Keratinocyte (primary cell): ENCODE results near the gene IL4R.

Experiments
- EZH2 ChIP-seq: IDR thresholded peaks from one replicate; pipeline ENCODE4 v1.6.1; 2012; ENCODE audit warnings: inconsistent platforms, mild to moderate bottlenecking, low read length, moderate library complexity
- TF ChIP-seq, protein P1 (sequence below), 3 experiments: IDR thresholded peaks in 1 of 3; conservative IDR thresholded peaks in 1 of 3; optimal IDR thresholded peaks in 1 of 3; 2 replicates in 2 of 3; 3 replicates in 1 of 3; pipeline versions ENCODE3 to v1.5.1; 2011; ENCODE audit warnings: low read length in 3 of 3, mild to moderate bottlenecking in 3 of 3, moderate library complexity in 2 of 3, control low read depth in 1 of 3, inconsistent platforms in 1 of 3; ENCODE audit not compliant: insufficient read depth in 2 of 3; ENCODE audit errors: extremely low read depth in 1 of 3

DNA sequence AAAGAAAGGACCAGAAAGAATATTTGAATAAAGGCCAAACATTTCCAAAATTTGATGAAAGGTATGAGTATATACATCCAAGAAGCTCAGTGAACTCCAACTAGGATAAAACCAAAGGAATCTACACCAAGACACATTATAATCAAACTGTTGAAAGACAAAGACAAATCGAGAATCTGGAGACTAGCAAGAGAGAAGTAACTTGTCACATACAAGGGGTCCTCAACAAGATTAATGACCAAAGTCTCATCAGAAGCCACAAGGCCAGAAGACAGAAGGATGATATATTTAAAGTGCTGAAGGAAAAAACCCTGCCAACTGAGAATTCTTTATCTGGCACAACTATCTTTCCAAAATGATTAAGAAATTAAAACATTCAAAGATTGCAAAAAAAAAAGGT, 78.9 kb downstream of the IL4R start:
- no peak for TF ChIP-seq EZH2
- TF ChIP-seq, protein P1, sequence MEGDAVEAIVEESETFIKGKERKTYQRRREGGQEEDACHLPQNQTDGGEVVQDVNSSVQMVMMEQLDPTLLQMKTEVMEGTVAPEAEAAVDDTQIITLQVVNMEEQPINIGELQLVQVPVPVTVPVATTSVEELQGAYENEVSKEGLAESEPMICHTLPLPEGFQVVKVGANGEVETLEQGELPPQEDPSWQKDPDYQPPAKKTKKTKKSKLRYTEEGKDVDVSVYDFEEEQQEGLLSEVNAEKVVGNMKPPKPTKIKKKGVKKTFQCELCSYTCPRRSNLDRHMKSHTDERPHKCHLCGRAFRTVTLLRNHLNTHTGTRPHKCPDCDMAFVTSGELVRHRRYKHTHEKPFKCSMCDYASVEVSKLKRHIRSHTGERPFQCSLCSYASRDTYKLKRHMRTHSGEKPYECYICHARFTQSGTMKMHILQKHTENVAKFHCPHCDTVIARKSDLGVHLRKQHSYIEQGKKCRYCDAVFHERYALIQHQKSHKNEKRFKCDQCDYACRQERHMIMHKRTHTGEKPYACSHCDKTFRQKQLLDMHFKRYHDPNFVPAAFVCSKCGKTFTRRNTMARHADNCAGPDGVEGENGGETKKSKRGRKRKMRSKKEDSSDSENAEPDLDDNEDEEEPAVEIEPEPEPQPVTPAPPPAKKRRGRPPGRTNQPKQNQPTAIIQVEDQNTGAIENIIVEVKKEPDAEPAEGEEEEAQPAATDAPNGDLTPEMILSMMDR (optimal IDR thresholded peaks at IDR 0.05 in 1 of 3, IDR thresholded peaks at IDR 0.05 in 1 of 3, conservative IDR thresholded peaks at IDR 0.05 in 1 of 3; ENCODE audit: extremely low read depth in 1 of 3, insufficient read depth in 2 of 3, low read length in 3 of 3) = no peak
